ENCODE results near the gene GRAP. TPM values are rescaled to one million over a fixed set of nuclear protein-coding genes. Genes with fewer than 3 reads are reported as not detected.
A peak's percentile ranks its signal among the peaks of the same experiment; 100 is the strongest.

The GRAP gene
- total RNA-seq, 1 experiment from 2014 or later, result 1.1 TPM

DNA sequence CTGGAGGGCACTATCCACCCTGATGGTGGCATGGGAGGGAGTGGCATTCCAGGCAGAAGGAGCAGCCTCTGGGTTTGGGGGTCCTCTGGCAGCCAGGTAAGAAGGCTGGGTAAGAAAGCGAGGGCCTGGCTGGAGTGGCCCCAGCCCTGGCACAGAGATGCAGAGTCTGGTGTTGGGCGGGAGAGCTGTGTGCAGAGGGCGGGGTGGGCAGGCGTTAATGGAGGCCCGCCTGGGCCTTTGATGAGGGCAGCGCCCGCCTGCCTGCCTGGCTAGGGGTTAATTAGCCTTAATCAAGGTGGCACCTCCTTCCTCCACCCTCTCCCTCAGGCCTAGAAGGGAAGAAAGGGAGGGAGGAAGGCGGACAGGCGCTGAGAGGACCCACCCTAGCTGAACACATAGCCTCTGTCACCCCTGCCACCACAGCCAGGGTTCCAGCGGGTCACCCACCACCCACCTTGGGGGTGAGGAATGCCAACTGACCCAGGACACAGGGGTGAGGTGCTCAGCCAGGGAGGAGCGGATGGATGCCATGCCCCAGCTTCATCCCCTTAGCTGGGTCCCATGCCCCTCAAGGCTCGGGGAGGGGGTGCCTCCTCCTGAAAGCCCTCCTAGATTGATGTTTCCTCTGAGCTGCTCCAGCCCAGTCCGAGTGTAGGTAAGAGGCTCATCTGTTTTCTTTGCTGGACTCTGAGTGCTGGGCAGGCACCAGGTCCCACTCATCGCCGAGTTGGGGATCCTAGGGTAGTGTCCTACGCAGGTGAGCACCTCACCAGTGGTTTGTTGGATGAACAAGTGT lies 28.8 kb downstream of the GRAP start:
- H3K4me3 ChIP-seq, result no peak overlapping the region
- no peak for DNase-seq (ENCODE audit: low read depth in 1 of 2, low spot score in 2 of 2)

GRCh38 chr17:19017401-19017800 lies 29.4 kb downstream of the GRAP start:
- DNase-seq (ENCODE audit: low read depth in 1 of 2, low spot score in 2 of 2), result no peak
- no peaks in the 10 kb centered on the region for H3K4me1 ChIP-seq (replicated peaks)
- no peaks in the 10 kb centered on the region for H3K27me3 ChIP-seq (replicated peaks)
- H3K4me3 ChIP-seq, result no peak overlapping the region
- H3K9me3 ChIP-seq (replicated peaks), result no peaks in the 10 kb centered on the region
- H3K27ac ChIP-seq, result no peak overlapping the region
- H3K36me3 ChIP-seq, result no peaks in the 10 kb centered on the region

More for the DNA sequence above, 28.8 kb downstream of the GRAP start:
- Histone ChIP-seq H3K36me3 (no peaks in the 10 kb centered on the region), H3K27ac (no peak overlapping the region), H3K9me3 (replicated peaks) (no peaks in the 10 kb centered on the region), H3K27me3 (replicated peaks) (no peaks in the 10 kb centered on the region), H3K4me1 (replicated peaks) (no peaks in the 10 kb centered on the region)

- Histone ChIP-seq H3K4me1 (replicated peaks) (no peaks in the 10 kb centered on the region), H3K27me3 (replicated peaks) (no peaks in the 10 kb centered on the region), H3K36me3 (no peaks in the 10 kb centered on the region), H3K9me3 (replicated peaks) (no peaks in the 10 kb centered on the region), H3K4me3 (no peak overlapping the region), H3K27ac (no peak overlapping the region)
- DNase-seq (ENCODE audit: low read depth in 1 of 2, low spot score in 2 of 2), result no peak
Observed at GRCh38 chr17:19016881-19017280, 29.9 kb downstream of the GRAP start.

GRCh38 chr17:19016297-19016696 lies 30.5 kb downstream of the GRAP start:
- H3K27me3 ChIP-seq (replicated peaks), result no peaks in the 10 kb centered on the region
- H3K27ac ChIP-seq, result no peak overlapping the region
- H3K36me3 ChIP-seq, result no peaks in the 10 kb centered on the region
- H3K4me3 ChIP-seq, result no peak overlapping the region
- H3K4me1 ChIP-seq (replicated peaks), result peaks cover 5% of the 10 kb centered on the region
- no peaks in the 10 kb centered on the region for H3K9me3 ChIP-seq (replicated peaks)
- no peak for DNase-seq (ENCODE audit: low read depth in 1 of 2, low spot score in 2 of 2)

DNA sequence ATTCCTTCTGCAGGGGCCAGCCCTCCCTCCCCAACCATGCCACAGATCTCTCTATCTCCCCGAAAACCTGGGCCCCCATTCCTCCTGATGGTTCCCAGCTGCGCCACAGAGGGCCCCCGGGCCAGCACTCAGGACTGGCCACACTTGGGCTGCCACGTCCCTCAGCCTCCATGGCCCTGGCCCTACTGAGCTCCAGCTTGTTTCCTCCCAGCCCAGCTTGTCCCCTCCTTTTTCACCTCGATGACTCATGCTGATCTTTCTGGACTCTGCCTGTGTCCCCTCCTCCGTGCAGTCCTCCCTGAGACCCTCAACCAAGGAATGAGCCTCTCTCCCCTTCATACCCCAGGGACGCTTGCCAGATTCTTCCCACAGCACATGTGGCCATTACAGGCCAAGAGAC lies 31.3 kb downstream of the GRAP start:
- Histone ChIP-seq H3K36me3 (no peaks in the 10 kb centered on the region), H3K4me1 (replicated peaks) (peaks cover 12% of the 10 kb centered on the region), H3K9me3 (replicated peaks) (no peaks in the 10 kb centered on the region), H3K27ac (no peak overlapping the region), H3K27me3 (replicated peaks) (no peaks in the 10 kb centered on the region), H3K4me3 (no peak overlapping the region)
- no peak for DNase-seq (ENCODE audit: low read depth in 1 of 2, low spot score in 2 of 2)

DNA sequence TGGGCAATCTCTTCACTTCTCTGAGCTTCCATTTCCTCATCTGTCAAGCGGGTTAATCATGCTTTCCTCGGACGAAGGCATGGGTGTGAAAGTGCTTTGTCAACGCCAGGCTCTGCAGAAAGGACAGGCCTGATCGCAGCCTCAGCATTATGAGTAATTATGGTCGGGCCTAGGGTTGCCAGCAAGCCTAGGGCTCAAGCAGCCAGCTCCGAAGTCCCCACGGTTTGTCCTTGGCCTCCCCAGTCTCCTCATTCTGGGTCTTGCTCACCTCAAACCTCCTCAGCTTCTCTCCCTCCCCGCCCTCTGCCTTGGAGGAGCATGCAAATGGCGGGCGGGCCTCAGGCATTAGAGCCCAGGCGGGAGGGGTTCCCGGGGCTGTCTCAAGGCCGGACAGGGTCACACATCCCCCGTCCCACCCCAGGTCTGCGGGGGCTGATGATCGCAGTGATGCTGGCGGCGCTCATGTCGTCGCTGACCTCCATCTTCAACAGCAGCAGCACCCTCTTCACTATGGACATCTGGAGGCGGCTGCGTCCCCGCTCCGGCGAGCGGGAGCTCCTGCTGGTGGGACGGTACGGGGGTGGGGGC lies 32.0 kb downstream of the GRAP start:
- no peak overlapping the region for H3K4me3 ChIP-seq
- H3K36me3 ChIP-seq, result no peaks in the 10 kb centered on the region
- H3K27me3 ChIP-seq (replicated peaks), result no peaks in the 10 kb centered on the region
- peaks cover 12% of the 10 kb centered on the region for H3K4me1 ChIP-seq (replicated peaks)
- H3K27ac ChIP-seq, result no peak overlapping the region
- no peak for DNase-seq (ENCODE audit: low read depth in 1 of 2, low spot score in 2 of 2)
- H3K9me3 ChIP-seq (replicated peaks), result no peaks in the 10 kb centered on the region

- H3K27ac ChIP-seq, result no peak overlapping the region
- H3K27me3 ChIP-seq (replicated peaks), result no peaks in the 10 kb centered on the region
- H3K4me1 ChIP-seq (replicated peaks), result peaks cover 12% of the 10 kb centered on the region
- DNase-seq (ENCODE audit: low read depth in 1 of 2, low spot score in 2 of 2), result no peak
- H3K9me3 ChIP-seq (replicated peaks), result no peaks in the 10 kb centered on the region
- H3K4me3 ChIP-seq, result no peak overlapping the region
- no peaks in the 10 kb centered on the region for H3K36me3 ChIP-seq
Observed at GRCh38 chr17:19013806-19014627, 32.7 kb downstream of the GRAP start.

GRCh38 chr17:19013226-19013625 lies 33.5 kb downstream of the GRAP start:
- no peak for DNase-seq (ENCODE audit: low read depth in 1 of 2, low spot score in 2 of 2)
- no peaks in the 10 kb centered on the region for H3K36me3 ChIP-seq
- peaks cover 12% of the 10 kb centered on the region for H3K4me1 ChIP-seq (replicated peaks)
- H3K9me3 ChIP-seq (replicated peaks), result no peaks in the 10 kb centered on the region
- no peak overlapping the region for H3K4me3 ChIP-seq
- no peaks in the 10 kb centered on the region for H3K27me3 ChIP-seq (replicated peaks)
- H3K27ac ChIP-seq, result no peak overlapping the region

DNA sequence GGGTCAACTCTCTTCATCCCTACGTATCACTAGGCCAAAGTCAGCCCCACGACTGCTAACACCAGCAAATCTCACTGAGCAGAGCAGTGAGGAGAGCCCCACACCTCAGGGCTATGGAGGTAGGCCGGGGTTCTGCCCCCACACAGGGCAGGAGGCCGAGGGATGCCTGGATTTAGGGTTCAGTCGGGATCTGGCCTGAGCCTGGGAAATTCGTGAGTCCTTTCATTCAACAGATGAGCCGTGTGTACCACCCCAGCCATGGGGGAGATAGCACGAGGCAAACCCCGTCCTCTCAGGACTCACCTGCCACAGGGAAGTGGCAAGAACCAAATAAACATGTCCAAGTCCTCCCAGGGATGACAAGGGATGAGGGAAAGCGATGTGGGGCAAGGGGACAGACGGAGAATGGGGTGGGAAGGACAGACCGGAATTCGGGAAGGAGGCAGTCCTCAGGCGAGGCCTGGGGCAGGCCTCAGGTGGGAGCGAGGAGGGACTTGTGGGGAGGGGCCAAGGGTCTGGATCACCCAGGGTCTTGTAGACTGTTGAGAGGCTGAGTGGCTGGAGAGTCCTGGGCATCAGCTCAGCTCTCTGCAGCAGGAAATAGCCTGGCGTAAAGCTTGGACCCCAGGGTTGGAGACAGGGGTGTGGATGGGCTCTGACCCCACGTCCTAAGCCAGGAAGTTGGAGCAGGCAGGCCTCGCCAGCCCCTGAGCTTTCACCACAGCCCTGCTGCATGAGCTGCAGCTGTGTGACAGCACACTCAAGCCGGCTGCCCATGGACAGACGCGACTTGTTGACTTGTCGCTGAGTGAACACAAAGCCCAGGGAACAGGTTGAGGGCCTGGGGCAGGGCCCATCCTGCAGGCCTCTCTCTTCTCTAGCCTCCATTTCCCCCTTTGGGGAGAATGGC lies 34.3 kb downstream of the GRAP start:
- Histone ChIP-seq H3K4me1 (replicated peaks) (peaks cover 12% of the 10 kb centered on the region), H3K9me3 (replicated peaks) (no peaks in the 10 kb centered on the region), H3K4me3 (no peak overlapping the region), H3K36me3 (no peaks in the 10 kb centered on the region), H3K27me3 (replicated peaks) (no peaks in the 10 kb centered on the region), H3K27ac (no peak overlapping the region)
- no peak for DNase-seq (ENCODE audit: low read depth in 1 of 2, low spot score in 2 of 2)

GRCh38 chr17:19011581-19011980 lies 35.2 kb downstream of the GRAP start:
- no peak overlapping the region for H3K27ac ChIP-seq
- no peaks in the 10 kb centered on the region for H3K27me3 ChIP-seq (replicated peaks)
- H3K4me3 ChIP-seq, result no peak overlapping the region
- peaks cover 12% of the 10 kb centered on the region for H3K4me1 ChIP-seq (replicated peaks)
- no peaks in the 10 kb centered on the region for H3K36me3 ChIP-seq
- DNase-seq (ENCODE audit: low read depth in 1 of 2, low spot score in 2 of 2), result no peak
- H3K9me3 ChIP-seq (replicated peaks), result no peaks in the 10 kb centered on the region

GRCh38 chr17:19010729-19011505 lies 35.8 kb downstream of the GRAP start:
- no peaks in the 10 kb centered on the region for H3K27me3 ChIP-seq (replicated peaks)
- no peaks in the 10 kb centered on the region for H3K9me3 ChIP-seq (replicated peaks)
- H3K4me3 ChIP-seq, result no peak overlapping the region
- H3K4me1 ChIP-seq (replicated peaks), result peaks cover 12% of the 10 kb centered on the region
- peak in 1 of 2 experiments; percentile 25 for DNase-seq (ENCODE audit: low read depth in 1 of 2, low spot score in 2 of 2)
- no peak overlapping the region for H3K27ac ChIP-seq
- no peaks in the 10 kb centered on the region for H3K36me3 ChIP-seq

DNA sequence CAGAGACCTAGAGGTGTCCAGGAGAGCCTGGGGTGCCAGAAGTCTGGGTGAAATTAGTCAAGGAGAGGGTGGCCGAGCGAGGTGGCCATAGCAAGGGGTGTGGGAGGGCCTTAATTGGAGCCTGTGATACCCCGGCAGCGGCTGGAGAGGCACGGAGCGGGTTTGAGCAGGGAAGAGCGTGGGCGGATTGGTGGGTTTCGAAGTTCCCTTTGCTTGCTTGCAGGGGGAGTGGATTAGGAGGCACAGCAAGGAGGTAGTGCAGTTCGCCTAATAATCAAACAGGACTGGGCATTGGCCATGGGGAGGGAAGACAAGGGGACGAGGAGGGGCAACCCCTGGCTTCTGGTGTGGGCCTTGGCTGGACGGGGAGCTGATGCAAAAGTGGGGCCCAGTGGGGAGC lies 36.8 kb downstream of the GRAP start:
- DNase-seq (ENCODE audit: low read depth in 1 of 2, low spot score in 2 of 2), result no peak
- Histone ChIP-seq H3K36me3 (no peaks in the 10 kb centered on the region), H3K4me1 (replicated peaks) (peaks cover 15% of the 10 kb centered on the region), H3K27ac (no peak overlapping the region), H3K27me3 (replicated peaks) (no peaks in the 10 kb centered on the region), H3K4me3 (no peak overlapping the region), H3K9me3 (replicated peaks) (no peaks in the 10 kb centered on the region)

DNA sequence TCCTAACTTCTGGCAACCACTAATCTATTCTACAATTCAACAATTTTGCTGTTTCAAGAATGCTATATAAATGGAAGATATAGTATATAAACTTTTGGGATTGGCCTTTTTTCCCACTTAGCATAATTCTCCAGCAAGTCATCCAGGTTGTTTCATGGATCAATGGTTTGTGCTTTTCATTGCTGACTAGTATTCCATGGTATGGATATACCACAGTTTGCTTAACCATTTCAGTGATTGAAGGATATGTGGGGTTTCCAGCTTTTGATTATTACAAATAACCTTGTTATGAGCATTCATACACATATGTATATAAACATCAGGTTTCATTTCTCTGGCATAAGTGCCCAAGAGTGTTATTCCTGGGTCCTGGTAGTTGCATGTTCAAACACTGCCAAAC lies 40.1 kb downstream of the GRAP start:
- peaks cover 30% of the 10 kb centered on the region for H3K4me1 ChIP-seq (replicated peaks)
- H3K27me3 ChIP-seq (replicated peaks), result no peaks in the 10 kb centered on the region
- no peak overlapping the region for H3K27ac ChIP-seq
- peaks cover 15% of the 10 kb centered on the region for H3K36me3 ChIP-seq
- no peak overlapping the region for H3K4me3 ChIP-seq
- no peaks in the 10 kb centered on the region for H3K9me3 ChIP-seq (replicated peaks)
- DNase-seq (ENCODE audit: low read depth in 1 of 2, low spot score in 2 of 2), result no peak
